Hematopoietic multipotent progenitor cell treated with erythropoietin and hydrocortisone succinate and interleukin-3 and kit ligand, for 17 days (in vitro differentiated cells): ENCODE measurements around the gene HES4.
A peak's percentile ranks its signal among the peaks of the same experiment; 100 is the strongest.

ENCODE experiments used
- DNase-seq: peaks from one replicate; pipeline ENCODE4 v3.0.0-alpha.2; 2015; ENCODE audit warnings: low spot score

Gene HES4, protein sequence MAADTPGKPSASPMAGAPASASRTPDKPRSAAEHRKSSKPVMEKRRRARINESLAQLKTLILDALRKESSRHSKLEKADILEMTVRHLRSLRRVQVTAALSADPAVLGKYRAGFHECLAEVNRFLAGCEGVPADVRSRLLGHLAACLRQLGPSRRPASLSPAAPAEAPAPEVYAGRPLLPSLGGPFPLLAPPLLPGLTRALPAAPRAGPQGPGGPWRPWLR

GRCh38 chr1:999725-1000356 lies at the start of gene HES4:
TSS of gene HES4 (minus strand) at chr1:1000097. CDS start at chr1:999973, 124 bp downstream.
- no peak for DNase-seq

- no peak for DNase-seq
Observed at GRCh38 chr1:1048765-1049164, 48.9 kb upstream of the HES4 start.

GRCh38 chr1:1047963-1048362 lies 48.1 kb upstream of the HES4 start:
- DNase-seq, result no peak

DNA sequence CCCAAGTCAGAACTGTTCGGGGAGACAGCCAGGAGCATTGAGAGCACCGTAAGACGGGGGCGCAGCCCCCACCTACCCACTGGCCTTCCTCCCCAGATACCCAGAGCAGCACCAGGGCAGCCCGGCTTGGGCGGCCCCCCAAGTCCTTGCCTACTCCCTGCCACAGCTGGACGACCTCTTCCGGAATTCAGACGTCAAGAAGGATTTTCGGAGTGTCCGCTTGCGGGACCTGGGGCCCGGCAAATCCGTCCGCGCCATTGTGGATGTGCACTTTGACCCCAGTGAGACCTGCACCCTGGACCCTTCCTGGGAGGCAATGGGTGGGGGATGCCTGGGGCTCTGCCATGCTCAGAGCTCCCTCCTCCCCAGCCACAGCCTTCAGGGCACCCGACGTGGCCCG lies 47.5 kb upstream of the HES4 start:
- DNase-seq, result no peak

DNA sequence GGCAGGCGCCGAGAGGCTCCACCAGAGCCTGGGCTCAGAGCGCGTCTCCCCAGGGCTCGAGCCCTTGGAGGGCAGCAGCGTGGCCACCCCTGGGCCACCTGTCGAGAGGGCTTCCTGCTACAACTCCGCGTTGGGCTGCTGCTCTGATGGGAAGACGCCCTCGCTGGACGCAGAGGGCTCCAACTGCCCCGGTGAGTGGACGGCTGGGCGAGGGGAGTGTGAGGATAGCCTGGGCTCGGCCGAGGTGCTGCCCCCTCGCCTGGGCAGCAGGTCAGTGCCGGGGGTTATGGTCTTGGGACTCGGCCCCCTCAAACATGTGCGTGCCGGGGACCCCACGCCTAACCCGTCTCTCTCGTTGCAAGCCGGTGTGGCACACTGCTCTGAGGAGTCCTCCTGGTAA lies 46.9 kb upstream of the HES4 start:
- DNase-seq, result no peak

- DNase-seq, result no peak
Observed at GRCh38 chr1:1046243-1046642, 46.3 kb upstream of the HES4 start.

GRCh38 chr1:1045129-1045528 lies 45.2 kb upstream of the HES4 start:
- no peak for DNase-seq

DNA sequence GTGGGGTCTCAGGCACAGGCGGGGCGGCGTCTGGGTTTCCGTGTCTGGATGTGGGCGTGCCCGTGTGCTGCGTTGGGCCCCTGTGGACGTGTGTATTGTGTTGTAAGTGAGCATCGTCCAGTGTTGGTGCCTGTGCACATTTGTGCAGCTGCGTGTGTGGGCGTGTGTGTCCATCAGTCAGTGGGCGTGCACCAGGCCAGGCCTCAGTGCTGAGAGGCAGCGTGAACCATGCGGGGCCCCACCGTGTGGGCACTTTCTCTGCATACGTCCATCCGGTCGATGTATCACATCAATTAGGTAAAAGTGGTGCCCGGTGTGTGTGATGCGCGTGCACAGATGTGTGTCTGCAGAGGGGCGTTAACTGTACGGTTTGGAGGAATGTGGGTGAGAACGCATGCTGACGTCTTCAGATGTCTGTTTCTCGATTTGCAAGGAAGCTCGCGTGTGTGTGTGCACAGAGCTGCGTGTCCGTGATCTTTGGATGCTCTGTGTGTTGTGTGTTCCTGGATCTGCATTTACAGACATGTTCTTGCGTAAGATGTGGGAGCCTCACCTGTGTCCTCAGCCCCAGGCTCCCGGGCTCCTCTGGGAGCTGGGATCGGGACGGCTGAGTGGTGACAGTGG lies 44.7 kb upstream of the HES4 start:
- DNase-seq, result no peak

DNA sequence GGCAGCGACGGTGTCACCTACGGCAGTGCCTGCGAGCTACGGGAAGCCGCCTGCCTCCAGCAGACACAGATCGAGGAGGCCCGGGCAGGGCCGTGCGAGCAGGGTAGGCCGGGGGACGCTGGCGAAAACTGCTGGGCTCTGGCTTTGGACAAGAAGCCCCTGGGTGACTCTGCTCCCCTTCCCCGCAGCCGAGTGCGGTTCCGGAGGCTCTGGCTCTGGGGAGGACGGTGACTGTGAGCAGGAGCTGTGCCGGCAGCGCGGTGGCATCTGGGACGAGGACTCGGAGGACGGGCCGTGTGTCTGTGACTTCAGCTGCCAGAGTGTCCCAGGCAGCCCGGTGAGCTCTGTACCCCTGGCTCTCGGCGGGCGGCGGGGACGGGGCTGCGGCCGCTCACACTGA lies 44.0 kb upstream of the HES4 start:
- no peak for DNase-seq

GRCh38 chr1:1043411-1043810 lies 43.5 kb upstream of the HES4 start:
- no peak for DNase-seq

GRCh38 chr1:1042835-1043234 lies 42.9 kb upstream of the HES4 start:
- DNase-seq, result no peak

DNA sequence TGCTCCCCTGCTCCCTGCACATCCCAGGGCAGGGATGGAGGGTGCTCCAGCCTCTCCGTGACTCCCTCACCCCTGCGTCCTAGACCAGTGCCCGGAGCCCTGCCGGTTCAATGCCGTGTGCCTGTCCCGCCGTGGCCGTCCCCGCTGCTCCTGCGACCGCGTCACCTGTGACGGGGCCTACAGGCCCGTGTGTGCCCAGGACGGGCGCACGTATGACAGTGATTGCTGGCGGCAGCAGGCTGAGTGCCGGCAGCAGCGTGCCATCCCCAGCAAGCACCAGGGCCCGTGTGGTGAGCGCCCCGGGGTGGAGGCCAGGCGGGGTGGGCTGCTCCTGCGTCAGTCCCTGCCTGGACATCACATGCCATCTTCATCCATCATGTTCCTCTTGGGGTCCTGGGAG lies 42.0 kb upstream of the HES4 start:
- DNase-seq, result no peak

GRCh38 chr1:1041092-1041523 lies 41.2 kb upstream of the HES4 start:
- peak; percentile 30 for DNase-seq

GRCh38 chr1:1040004-1040991 lies 40.4 kb upstream of the HES4 start:
- DNase-seq, result peak; percentile 60

GRCh38 chr1:1039145-1039910 lies 39.4 kb upstream of the HES4 start:
- no peak for DNase-seq

DNA sequence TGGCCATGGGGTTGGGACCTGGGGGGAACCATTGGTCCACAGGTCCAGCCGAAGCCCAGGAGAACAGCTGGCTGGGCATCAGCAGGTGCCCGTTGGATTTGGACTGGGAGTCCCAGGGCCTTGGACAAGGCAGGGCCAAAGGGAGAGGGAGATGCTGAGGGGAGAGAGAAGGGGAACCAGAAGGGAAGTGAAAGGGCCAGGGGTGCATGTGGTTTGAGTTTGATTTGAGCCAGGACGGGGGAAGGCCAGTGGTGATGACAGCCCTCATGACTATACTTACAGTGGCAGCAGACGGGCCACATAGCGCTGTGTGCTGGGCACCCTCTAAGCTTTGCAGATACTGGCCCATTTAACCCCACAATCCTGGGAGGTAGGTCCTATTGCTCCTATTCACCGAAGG lies 38.8 kb upstream of the HES4 start:
- DNase-seq, result no peak

DNA sequence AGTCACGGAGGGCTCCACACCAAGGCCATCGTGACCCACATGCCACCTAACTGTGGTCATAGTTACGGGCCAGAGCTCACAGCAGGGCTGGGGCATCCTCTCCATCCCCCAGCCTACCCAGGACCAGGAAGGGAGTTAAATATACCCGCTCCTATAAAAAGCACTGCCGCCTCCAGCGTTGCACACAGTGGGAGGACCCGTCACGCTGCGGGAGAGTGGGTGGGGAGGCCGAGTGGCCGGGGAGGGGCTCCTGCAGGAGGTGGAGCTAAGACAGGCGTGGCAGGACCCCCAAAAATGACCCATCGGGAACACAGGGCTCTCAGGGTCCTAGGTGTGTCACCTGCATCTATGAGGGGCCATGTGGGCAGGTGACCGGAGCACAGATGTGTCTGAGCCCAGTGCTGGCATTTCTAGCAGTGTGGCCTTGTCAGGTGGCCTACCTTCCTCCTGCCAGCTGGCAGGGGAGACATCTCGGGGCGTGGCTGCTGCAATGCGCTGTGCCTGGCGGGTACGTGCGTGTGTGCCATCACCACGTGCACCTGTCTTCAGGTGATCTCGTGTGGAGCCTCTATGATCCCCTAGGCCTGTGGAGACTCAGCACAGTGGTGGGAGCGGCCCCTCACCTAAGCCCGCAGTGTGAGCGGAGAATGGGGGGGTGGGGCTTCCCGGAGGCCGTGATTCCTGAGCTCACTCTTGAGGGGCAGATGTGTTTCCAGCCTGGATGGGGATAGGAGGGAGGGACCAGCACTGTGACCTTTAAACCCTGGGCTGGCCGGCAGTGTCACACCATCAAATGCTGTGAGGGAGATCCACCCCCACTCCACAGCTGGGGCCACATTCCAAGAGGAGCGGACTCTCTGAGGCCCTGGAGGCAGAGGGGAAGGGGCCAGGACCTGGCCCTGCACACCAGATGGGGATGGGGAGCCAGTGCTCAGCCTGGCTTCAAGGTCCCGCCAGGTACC lies 37.8 kb upstream of the HES4 start:
- no peak for DNase-seq

- DNase-seq, result no peak
Observed at GRCh38 chr1:1035291-1035943, 35.5 kb upstream of the HES4 start.

DNA sequence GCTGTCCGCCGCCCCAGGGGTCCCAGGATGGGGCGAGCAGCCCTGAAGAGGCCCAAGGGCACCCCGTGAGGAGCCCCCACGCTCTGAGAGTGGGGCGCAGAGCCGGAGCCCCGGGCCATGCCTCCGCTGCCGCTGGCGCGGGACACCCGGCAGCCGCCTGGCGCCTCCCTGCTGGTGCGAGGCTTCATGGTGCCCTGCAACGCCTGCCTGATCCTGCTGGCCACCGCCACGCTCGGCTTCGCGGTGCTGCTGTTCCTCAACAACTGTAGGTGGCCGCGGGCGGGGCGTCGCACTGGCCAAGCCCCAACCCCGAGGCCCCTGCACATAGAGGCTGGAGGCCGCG lies 34.5 kb upstream of the HES4 start:
- no peak for DNase-seq
